GM19023 (cell line): Measurements from ENCODE around the gene MAB21L4.
A peak's percentile ranks its signal among the peaks of the same experiment; 100 is the strongest.

Experiments
- ATAC-seq: cut with Tn5 transposase; IDR thresholded peaks from one replicate; pipeline ENCODE4 v1.9.1; 2021; ENCODE audit warnings: mild to moderate bottlenecking, moderate library complexity; ENCODE audit not compliant: unreplicated experiment

The MAB21L4 gene

GRCh38 chr2:240869109-240869955, 26.6 kb downstream of the MAB21L4 start:
- ATAC-seq, result no peak

- no peak for ATAC-seq
Measured at GRCh38 chr2:240868286-240869108, 27.5 kb downstream of the MAB21L4 start, which contains the start of gene AGXT. Gene AGXT (plus strand): TSS chr2:240868824. CDS start chr2:240868866, 42 bp downstream.

GRCh38 chr2:240865391-240865790, 30.6 kb downstream of the MAB21L4 start:
- ATAC-seq, result no peak

GRCh38 chr2:240864475-240864874, 31.5 kb downstream of the MAB21L4 start:
- no peak for ATAC-seq

DNA sequence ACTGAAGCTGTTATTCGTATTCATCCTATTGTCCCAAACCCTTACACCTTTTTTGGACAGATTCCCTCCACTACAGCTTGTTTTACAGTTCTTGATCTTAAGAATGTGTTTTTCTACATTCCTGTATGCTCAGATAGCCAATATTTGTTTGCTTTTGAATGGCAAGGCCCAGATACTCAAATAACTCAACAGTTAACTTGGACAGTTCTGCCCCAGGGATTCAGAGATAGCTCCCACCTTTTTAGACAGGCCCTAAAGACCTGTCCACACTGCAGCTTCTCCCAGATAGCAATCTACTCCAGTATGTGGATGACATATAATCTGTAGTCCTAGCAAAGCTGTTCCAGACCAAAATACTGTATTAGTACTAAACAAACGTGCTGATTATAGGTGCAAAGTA, 34.4 kb downstream of the MAB21L4 start:
- ATAC-seq, result no peak

DNA sequence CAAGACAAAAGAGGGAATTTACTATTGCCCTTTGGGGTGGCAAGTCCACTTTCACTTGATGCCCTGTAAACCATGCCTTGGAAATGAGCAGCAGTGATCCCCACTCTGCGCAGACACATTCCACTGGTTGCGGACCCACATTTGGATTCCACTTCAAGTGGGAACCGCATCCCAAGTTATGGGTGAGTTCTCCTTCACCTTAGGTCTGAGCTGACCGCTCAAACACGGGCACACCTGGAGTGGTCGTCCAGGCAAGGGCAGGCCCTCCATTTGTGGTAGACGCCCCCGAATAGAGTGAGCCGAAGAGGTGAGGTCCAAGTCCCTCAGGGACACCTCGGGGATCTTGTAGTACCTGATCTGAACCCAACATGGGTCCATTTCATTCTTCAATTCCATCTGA, 37.1 kb downstream of the MAB21L4 start:
- ATAC-seq, result no peak

GRCh38 chr2:240858321-240858720, 37.6 kb downstream of the MAB21L4 start:
- no peak for ATAC-seq

DNA sequence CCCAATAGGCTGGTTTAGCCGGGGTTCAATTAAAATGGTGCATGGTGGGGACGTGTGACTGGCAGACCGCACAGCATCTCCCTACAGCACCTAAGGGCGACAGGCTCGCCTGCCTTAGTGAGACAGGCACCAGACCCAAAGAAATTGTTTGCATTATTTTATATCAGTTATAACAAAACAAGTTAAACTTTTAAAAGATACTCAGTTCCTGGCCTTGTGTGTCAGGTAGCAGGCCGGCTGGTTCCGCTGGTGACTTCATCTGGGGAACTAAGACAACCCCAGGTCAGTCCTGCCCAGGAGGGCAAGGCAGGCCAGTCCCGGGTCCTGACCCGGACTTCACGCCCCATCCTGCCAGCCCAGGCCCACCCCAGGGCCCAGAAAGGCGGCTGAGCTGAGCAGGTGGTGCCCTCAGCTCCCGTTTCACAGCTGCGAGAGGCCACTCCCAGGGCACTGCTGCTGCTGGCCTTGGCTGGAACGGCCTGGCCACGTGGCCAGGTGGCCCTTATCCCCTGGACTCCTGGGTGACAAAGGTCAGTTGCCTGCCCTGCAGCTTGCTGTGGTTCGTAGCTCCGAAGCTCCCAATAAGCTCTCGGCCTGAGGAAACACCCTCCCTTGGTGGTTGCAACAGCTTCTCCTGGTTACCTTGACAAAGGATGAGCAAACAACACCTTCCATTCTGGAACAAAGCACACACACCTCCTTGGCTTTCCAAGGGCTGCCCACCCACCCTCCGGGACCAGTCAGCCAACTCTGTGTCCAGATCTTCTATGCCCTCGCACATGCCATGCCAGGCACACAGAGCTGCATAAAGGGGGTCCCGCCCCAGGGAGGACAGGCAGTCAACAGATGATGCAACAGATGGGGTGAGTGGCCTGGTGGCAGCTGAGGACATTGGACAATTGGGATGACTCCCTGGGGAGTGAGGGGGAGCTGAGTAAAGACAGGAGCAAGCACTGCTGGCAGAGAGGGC, 38.6 kb downstream of the MAB21L4 start:
- no peak for ATAC-seq

DNA sequence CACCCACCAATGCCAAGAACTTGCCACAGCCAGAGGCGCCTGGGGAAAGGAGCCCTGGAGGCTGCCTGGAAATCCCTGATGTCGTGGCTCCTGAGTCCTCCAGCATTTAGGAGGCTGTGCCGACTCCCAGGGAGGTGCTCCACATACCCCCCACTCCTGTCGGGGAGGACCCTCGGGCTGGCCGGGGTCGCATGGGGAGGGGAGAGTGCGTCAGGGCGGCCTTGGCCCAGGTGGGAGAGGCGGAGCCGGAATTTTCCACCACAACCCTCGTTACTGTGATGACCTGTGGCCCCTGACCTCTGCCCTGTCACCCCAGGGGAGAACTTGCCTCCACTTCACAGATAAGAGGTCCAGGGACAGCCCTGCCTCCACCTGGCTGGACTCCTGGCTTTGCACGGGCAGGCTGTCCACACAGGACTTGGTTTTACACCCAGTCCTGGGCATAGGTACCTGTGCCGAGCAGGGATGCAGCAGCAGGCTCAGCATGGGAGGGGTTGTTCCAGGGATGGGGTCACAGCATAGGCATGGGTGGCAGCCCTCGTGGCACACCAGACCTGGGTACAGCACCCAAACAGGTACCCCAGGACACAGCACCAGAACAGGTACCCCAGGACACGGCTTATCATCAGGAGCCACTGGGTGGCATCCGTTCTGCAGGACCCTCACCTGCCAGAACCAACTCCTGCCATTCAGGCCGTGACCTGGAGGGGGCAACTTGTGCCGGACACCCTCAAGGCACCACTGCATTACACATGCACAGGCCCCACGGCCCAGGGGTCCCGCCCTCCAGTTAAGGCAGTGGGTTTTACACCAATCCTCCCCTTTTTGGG, 39.6 kb downstream of the MAB21L4 start:
- no peak for ATAC-seq

DNA sequence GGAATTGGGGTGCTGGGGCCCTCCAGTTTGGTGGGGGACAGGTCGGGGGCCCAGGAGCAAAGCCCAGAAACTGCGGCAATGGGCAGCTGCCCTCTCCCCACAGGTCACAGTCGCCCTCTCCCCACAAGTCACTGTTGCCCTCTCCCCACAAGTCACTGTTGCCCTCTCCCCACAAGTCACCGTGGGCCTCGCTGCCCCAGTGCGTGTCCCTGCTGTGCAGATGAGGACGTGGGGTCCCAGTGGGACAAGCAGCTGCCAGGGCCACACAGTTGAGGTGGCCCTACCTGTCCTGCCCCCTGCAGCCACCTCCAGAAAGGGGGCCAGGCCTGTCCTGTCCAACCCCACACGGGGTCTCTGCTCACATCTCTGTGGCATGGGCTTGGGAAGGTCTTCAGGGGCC, 40.3 kb downstream of the MAB21L4 start:
- no peak for ATAC-seq

DNA sequence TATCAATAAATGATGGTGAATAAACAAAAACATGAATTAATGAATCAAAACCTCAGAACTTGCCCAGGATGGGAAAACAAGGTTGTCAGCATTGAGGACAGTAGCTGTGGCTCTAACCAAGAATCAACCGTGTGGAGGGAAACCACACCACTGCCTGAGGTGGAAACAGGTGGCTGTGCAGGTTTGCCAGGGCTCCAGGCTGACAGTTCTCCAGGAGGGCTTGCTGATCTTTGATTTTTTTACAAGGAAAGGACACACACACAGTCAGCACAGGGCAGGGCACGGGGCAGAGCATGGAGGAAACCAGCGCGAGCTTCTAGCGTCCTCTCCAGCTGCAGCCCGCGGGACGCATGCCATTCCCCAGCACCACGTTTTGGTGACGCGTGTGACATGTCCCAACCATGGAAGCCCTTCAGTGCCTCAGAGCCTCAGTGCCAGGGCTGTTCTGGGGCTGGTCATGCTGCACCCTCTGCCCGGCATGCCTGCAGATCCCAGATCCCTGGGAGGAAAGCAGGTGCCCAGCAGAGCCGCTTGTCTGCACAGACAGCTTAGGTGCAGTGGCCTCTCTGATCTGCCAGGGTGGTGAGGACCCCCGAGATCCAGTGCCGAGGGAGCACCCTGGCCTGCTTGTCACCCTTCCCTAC, 43.2 kb downstream of the MAB21L4 start:
- no peak for ATAC-seq

DNA sequence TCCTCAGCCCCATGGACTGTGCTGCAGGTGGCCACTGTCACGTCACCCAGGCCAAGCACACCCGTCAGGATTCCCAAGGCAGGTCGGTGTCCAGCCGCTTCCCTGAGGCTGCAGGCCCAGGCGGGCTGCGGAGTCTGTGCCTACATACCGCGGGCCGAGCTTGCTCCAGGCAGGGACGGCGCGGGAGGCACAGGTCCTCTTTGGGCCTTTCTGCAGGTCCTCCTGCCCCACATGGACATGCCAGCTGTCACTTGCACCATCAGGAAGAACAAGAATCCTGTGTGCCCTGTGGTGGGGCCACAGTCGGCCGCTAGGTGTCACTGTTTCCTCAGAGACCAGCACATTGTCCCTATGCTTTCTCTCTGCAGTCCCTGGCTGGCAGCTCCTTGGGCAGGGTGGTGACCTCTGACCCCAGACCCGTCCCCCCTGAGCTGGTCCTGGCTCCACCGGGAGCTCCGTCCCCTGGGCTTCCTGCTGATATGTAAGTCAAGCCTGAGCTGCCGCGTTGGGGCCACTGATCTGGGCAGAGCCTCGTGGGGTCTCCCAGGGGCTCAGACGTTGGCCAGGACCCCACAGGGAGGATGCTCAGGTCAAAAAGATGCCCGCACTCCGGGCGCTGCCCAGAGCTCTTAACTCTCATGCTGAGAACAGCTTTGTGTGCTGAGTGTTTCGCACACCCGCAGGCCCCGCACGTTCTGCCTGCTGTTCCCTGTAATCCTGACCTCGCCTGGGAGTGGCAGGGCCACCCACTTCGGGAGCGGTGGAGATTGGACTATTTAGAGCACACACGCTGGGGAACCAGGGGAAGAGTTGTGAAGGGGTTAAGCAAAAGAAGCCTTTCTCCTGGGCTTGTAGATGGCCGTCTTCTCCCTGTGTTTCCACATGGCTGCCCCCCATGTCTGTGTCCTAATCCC, 44.6 kb downstream of the MAB21L4 start:
- peak; percentile 72 for ATAC-seq

GRCh38 chr2:240850756-240851077, 45.2 kb downstream of the MAB21L4 start:
- ATAC-seq, result no peak

DNA sequence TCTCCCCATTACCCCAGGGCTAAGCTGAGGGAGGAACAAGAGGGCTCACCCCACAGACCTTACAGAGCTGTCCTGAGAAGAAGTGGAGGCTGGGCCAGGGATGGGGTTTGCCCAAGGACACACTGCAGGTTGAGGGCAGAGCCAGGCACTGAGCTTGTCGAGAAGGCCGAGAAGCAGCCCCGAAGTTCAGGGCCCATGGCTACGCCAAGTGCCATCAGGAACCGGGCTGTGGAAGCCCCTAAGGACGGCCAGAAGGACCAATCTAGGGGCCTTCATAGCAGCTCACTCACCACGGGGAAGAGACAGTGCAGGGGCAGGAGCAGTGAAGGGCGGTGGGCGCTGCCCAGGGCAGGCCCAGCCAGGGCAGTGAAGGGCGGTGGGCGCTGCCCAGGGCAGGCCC, 45.9 kb downstream of the MAB21L4 start:
- no peak for ATAC-seq

GRCh38 chr2:240848900-240849680, 46.9 kb downstream of the MAB21L4 start:
- no peak for ATAC-seq

DNA sequence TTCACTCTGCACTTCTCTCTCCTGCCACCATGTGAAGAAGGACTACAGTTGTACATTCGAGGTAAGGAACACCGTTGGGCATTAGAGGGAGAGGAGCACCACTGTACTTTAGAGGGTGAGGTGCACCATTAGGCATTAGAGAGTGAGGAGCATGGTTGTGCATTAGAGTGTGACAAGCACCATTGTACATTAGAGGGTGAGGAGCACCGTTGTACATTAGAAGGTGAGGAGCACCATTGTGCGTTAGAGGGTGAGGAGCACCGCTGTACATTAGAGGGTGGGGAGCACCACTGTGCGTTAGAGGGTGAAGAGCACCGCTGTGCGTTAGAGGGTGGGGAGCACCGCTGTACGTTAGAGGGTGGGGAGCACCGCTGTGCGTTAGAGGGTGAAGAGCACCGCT, 48.1 kb downstream of the MAB21L4 start:
- no peak for ATAC-seq

GRCh38 chr2:240846873-240847595, 48.9 kb downstream of the MAB21L4 start:
- no peak for ATAC-seq
